ENCODE data around the gene RMRP.
"Not testable (repeated sequence)": the region's sequence is repeated elsewhere in the genome, so short reads cannot be mapped to it uniquely, and the experiment has no call there.

Gene RMRP

GRCh38 chr9:35664531-35665470, 7.0 kb upstream of the RMRP start, which contains the start of gene ARHGEF39:
Gene ARHGEF39 (minus strand): TSS chr9:35665195. CDS start chr9:35665169, 26 bp downstream.
- peak; percentile 76 for DNase-seq (ENCODE audit: low spot score)

GRCh38 chr9:35662437-35662836, 4.6 kb upstream of the RMRP start:
- no peak for DNase-seq (ENCODE audit: low spot score)

GRCh38 chr9:35661756-35662350, 4.0 kb upstream of the RMRP start:
- DNase-seq (ENCODE audit: low spot score), result no peak

- DNase-seq (ENCODE audit: low spot score), result no peak
Measured at GRCh38 chr9:35660966-35661415, 3.2 kb upstream of the RMRP start.

- DNase-seq (ENCODE audit: low spot score), result no peak
Measured at GRCh38 chr9:35659340-35659739, 1.5 kb upstream of the RMRP start.

- DNase-seq (ENCODE audit: low spot score), result no peak
Measured at GRCh38 chr9:35658968-35659220, 1.1 kb upstream of the RMRP start.

- DNase-seq (ENCODE audit: low spot score), result peak; percentile 92
Measured at GRCh38 chr9:35658137-35658967, 533 bp upstream of the RMRP start, which contains the start of gene CCDC107. Gene CCDC107 (plus strand): TSS chr9:35658292. CDS start chr9:35658380, 88 bp downstream.

GRCh38 chr9:35656831-35657545, 831 bp downstream of the RMRP start:
- DNase-seq (ENCODE audit: low spot score), result no peak

GRCh38 chr9:35656348-35656747, 1.5 kb downstream of the RMRP start:
- no peak for DNase-seq (ENCODE audit: low spot score)

- no peak for DNase-seq (ENCODE audit: low spot score)
Measured at GRCh38 chr9:35653611-35654010, 4.2 kb downstream of the RMRP start.

- no peak for DNase-seq (ENCODE audit: low spot score)
Measured at GRCh38 chr9:35652829-35653209, 5.0 kb downstream of the RMRP start.

- no peak for DNase-seq (ENCODE audit: low spot score)
Measured at GRCh38 chr9:35651956-35652828, 5.6 kb downstream of the RMRP start.

- no peak for DNase-seq (ENCODE audit: low spot score)
Measured at GRCh38 chr9:35650341-35651158, 7.3 kb downstream of the RMRP start, which contains the start of gene SIT1. Gene SIT1 (minus strand): TSS chr9:35650931. CDS start chr9:35650853, 78 bp downstream.

GRCh38 chr9:35649431-35650340, 8.1 kb downstream of the RMRP start:
- no peak for DNase-seq (ENCODE audit: low spot score)

GRCh38 chr9:35646533-35647265, 11.1 kb downstream of the RMRP start:
- peak; percentile 86 for DNase-seq (ENCODE audit: low spot score)

- no peak for DNase-seq (ENCODE audit: low spot score)
Measured at GRCh38 chr9:35646153-35646532, 11.7 kb downstream of the RMRP start.

- not testable (repeated sequence) for DNase-seq (ENCODE audit: low spot score)
Measured at GRCh38 chr9:35645736-35646135, 12.1 kb downstream of the RMRP start.

- DNase-seq (ENCODE audit: low spot score), result no peak
Measured at GRCh38 chr9:35643046-35643445, 14.8 kb downstream of the RMRP start.
